WTC11 (cell line): ENCODE results near the gene CDH13.

Experiments used
- CREB1 ChIP-seq: sonication (generic); formaldehyde crosslinking; IDR thresholded peaks from 2 replicates; pipeline ENCODE4 v1.8.0; 2023; ENCODE audit warnings: mild to moderate bottlenecking, missing genetic modification reagents
- CREM ChIP-seq: sonication (generic); formaldehyde crosslinking; IDR thresholded peaks from 2 replicates; pipeline ENCODE4 v1.8.1; 2022; ENCODE audit warnings: mild to moderate bottlenecking, missing genetic modification reagents, moderate library complexity
- CTCF ChIP-seq: fragments of 200-600 bp; IDR thresholded peaks from 2 replicates; pipeline ENCODE4 v1.8.0; 2022; ENCODE audit warnings: antibody characterized with exemption
- E2F5 ChIP-seq: sonication (generic); formaldehyde crosslinking; IDR thresholded peaks from 2 replicates; pipeline ENCODE4 v1.8.1; 2022; ENCODE audit warnings: mild to moderate bottlenecking, moderate library complexity, missing genetic modification reagents
- TEAD4 ChIP-seq: sonication (generic); formaldehyde crosslinking; IDR thresholded peaks from 2 replicates; pipeline ENCODE4 v1.8.0; 2022; ENCODE audit warnings: mild to moderate bottlenecking, missing genetic modification reagents
- USF2 ChIP-seq: sonication (generic); formaldehyde crosslinking; IDR thresholded peaks from 2 replicates; pipeline ENCODE4 v1.8.1; 2023; ENCODE audit warnings: mild to moderate bottlenecking, missing genetic modification reagents, moderate library complexity
- ZNF138 ChIP-seq: sonication (generic); formaldehyde crosslinking; conservative IDR thresholded peaks from 2 replicates; pipeline ENCODE4 v1.8.1; 2022; ENCODE audit warnings: mild to moderate bottlenecking, moderate library complexity, missing genetic modification reagents

- TF ChIP-seq CTCF (no peak), E2F5 (no peak), CREB1 (CRISPR knock-in tag) (no peak), USF2 (CRISPR knock-in tag) (no peak), CREM (CRISPR knock-in tag) (no peak), TEAD4 (CRISPR knock-in tag) (no peak), ZNF138 (CRISPR knock-in tag) (no peak)
These were observed 146.2 kb downstream of the CDH13 start for GRCh38 chr16:82773018-82773417.
